ENCODE measurements around the gene SRPRB.

Gene SRPRB

GRCh38 chr3:133831966-133832801 is 26.6 kb downstream of the SRPRB start:
- no peak overlapping the region for H3K4me3 ChIP-seq (ENCODE audit: low read depth, low read length)
- in situ Hi-C loops (cut with HindIII; ENCODE audit: low sequenced_read_pairs): no loop called here
- TF ChIP-seq CTCF (IDR thresholded peaks at IDR 0.05; ENCODE audit: low read depth, low read length): no peak
- DNase-seq (ENCODE audit: low read depth, low spot score): no peak

- DNase-seq (ENCODE audit: low read depth, low spot score): no peak
- in situ Hi-C loops (cut with HindIII; ENCODE audit: low sequenced_read_pairs): no loop called here
- no peak for TF ChIP-seq CTCF (IDR thresholded peaks at IDR 0.05; ENCODE audit: low read depth, low read length)
- no peak overlapping the region for H3K4me3 ChIP-seq (ENCODE audit: low read depth, low read length)
Observed at GRCh38 chr3:133832802-133833144, 27.2 kb downstream of the SRPRB start.

- no peak overlapping the region for H3K4me3 ChIP-seq (ENCODE audit: low read depth, low read length)
- in situ Hi-C loops (cut with HindIII; ENCODE audit: low sequenced_read_pairs): no loop called here
- no peak for DNase-seq (ENCODE audit: low read depth, low spot score)
- TF ChIP-seq CTCF (IDR thresholded peaks at IDR 0.05; ENCODE audit: low read depth, low read length): no peak
Observed at GRCh38 chr3:133833267-133833666, 27.7 kb downstream of the SRPRB start.

- TF ChIP-seq CTCF (IDR thresholded peaks at IDR 0.05; ENCODE audit: low read depth, low read length): no peak
- H3K4me3 ChIP-seq (ENCODE audit: low read depth, low read length): no peak overlapping the region
- in situ Hi-C loops (cut with HindIII; ENCODE audit: low sequenced_read_pairs): no loop called here
- no peak for DNase-seq (ENCODE audit: low read depth, low spot score)
Observed at GRCh38 chr3:133833880-133834620, 28.4 kb downstream of the SRPRB start.

GRCh38 chr3:133834621-133835417 is 29.2 kb downstream of the SRPRB start:
- TF ChIP-seq CTCF (IDR thresholded peaks at IDR 0.05; ENCODE audit: low read depth, low read length): no peak
- in situ Hi-C loops (cut with HindIII; ENCODE audit: low sequenced_read_pairs): no loop called here
- no peak for DNase-seq (ENCODE audit: low read depth, low spot score)
- no peak overlapping the region for H3K4me3 ChIP-seq (ENCODE audit: low read depth, low read length)

- in situ Hi-C loops (cut with HindIII; ENCODE audit: low sequenced_read_pairs): no loop called here
- no peak overlapping the region for H3K4me3 ChIP-seq (ENCODE audit: low read depth, low read length)
- no peak for TF ChIP-seq CTCF (IDR thresholded peaks at IDR 0.05; ENCODE audit: low read depth, low read length)
Observed at GRCh38 chr3:133835418-133835743, 29.8 kb downstream of the SRPRB start.

More at GRCh38 chr3:133835418-133835743, 29.8 kb downstream of the SRPRB start:
- no peak for DNase-seq (ENCODE audit: low read depth, low spot score)

Measured in astrocyte of the spinal cord (primary cell).